PC-9 (cell line): ENCODE measurements around the gene KIAA2012. TPM values are rescaled to one million over a fixed set of nuclear protein-coding genes. Genes with fewer than 3 reads are reported as not detected.

Experiments
- BruUV-seq: library from RNA; stranded (reverse); fragments of 400-500 nt; replicated peaks from 2 replicates; lab custom pipeline; 2021; lab: Mats Ljungman, UMichigan
- CTCF ChIA-PET: fragments of 300-600 bp; sonication (Branson Sonifier 250); formaldehyde crosslinking; loops from one replicate; lab custom pipeline; 2022; ENCODE audit warnings: antibody characterized with exemption; lab: Charles Lee
- POLR2A ChIA-PET: fragments of 300-600 bp; sonication (Branson Sonifier 250); formaldehyde crosslinking; loops from one replicate; lab custom pipeline; 2022; ENCODE audit warnings: antibody characterized with exemption; ENCODE audit not compliant: unreplicated experiment; lab: Charles Lee
- DNase-seq, 2 experiments: peaks; one replicate each; pipeline versions ENCODE4 v3.0.0 to v3.0.0-alpha.2; 2015 to 2022; ENCODE audit warnings: mixed read lengths in 1 of 2
- H2AFZ ChIP-seq: fragments of 200-600 bp; sonication (generic); 2 replicates; pipeline ENCODE4 v1.8.1; 2017; ENCODE audit warnings: antibody characterized with exemption
- H3F3A ChIP-seq: fragments of 200-600 bp; sonication (generic); 2 replicates; pipeline ENCODE4 v1.8.1; 2017; ENCODE audit warnings: antibody characterized with exemption, mild to moderate bottlenecking, low read depth; ENCODE audit not compliant: insufficient read depth
- H3K27ac ChIP-seq: fragments of 200-600 bp; sonication (generic); 2 replicates; pipeline ENCODE4 v1.6.1; 2016; ENCODE audit warnings: mixed run types
- H3K27me3 ChIP-seq: fragments of 200-600 bp; sonication (generic); 2 replicates; pipeline ENCODE4 v1.6.1; 2016; ENCODE audit warnings: low read depth, mixed run types; ENCODE audit not compliant: insufficient read depth
- H3K36me3 ChIP-seq: fragments of 200-600 bp; sonication (generic); 2 replicates; pipeline ENCODE4 v1.6.1; 2016; ENCODE audit warnings: low read depth, mixed run types
- H3K4me1 ChIP-seq: fragments of 200-600 bp; sonication (generic); replicated peaks from 2 replicates; pipeline ENCODE4 v1.6.1; 2016; ENCODE audit warnings: mixed run types; ENCODE audit not compliant: insufficient read depth
- H3K4me2 ChIP-seq: fragments of 200-600 bp; sonication (generic); 2 replicates; pipeline ENCODE4 v1.6.1; 2017; ENCODE audit warnings: mixed run types
- H3K4me3 ChIP-seq: fragments of 200-600 bp; sonication (generic); 2 replicates; pipeline ENCODE4 v1.6.1; 2016; ENCODE audit warnings: mixed run types
- H3K79me2 ChIP-seq: fragments of 200-600 bp; sonication (generic); 2 replicates; pipeline ENCODE4 v1.6.1; 2017; ENCODE audit warnings: low read depth, mixed run types
- H3K9me2 ChIP-seq: fragments of 200-600 bp; sonication (generic); 2 replicates; pipeline ENCODE4 v1.8.1; 2017; ENCODE audit warnings: mild to moderate bottlenecking; ENCODE audit not compliant: insufficient read depth
- H3K9me3 ChIP-seq: fragments of 200-600 bp; sonication (generic); 2 replicates; pipeline ENCODE4 v1.8.1; 2016; ENCODE audit warnings: low read depth; ENCODE audit not compliant: insufficient read depth
- H4K20me1 ChIP-seq: fragments of 200-600 bp; sonication (generic); 2 replicates; pipeline ENCODE4 v1.8.1; 2017; ENCODE audit not compliant: insufficient read depth
- CTCF ChIP-seq: fragments of 200-600 bp; sonication (generic); conservative IDR thresholded peaks from 2 replicates; pipeline ENCODE4 v1.6.1; 2017; ENCODE audit warnings: mixed run types, antibody characterized with exemption, mild to moderate bottlenecking, moderate library complexity
- EZH2 ChIP-seq: fragments of 200-600 bp; sonication (generic); IDR thresholded peaks from 2 replicates; pipeline ENCODE4 v1.8.0; 2017; ENCODE audit warnings: antibody characterized with exemption, low read depth
- intact Hi-C: fragments of 100-400 bp; cut with micrococcal nuclease; formaldehyde crosslinking; loops from one replicate; pipeline ENCODE4 v1.10.0; 2022; ENCODE audit not compliant: unreplicated experiment
- total RNA-seq: library from RNA; stranded (reverse); gene quantifications from 2 replicates; pipeline ENCODE4 v1.2.3, GENCODE V29; 2021

Gene KIAA2012
- total RNA-seq, 1 experiment from 2014 or later, result not detected

- TF ChIP-seq EZH2 (no peak), CTCF (no peak)
- no peaks in the 10 kb centered on the region for H3K27me3 ChIP-seq
- peak overlapping the region; percentile 75 for H3K4me3 ChIP-seq
- TSS peak; percentile 26 for BruUV-seq
- DNase-seq, result peak in 1 of 2 experiments; percentile 27
- no peaks in the 10 kb centered on the region for H4K20me1 ChIP-seq
- intact Hi-C loops, result loop anchor here (2.0 to 10.0 kb wide), 4 partner anchors 140 to 340 kb away; partner anchors contain the start of genes ALS2 and BMPR2
- H3K4me1 ChIP-seq, result peaks cover 38% of the 10 kb centered on the region
- ChIA-PET CTCF (no interaction called here), POLR2A (interaction anchor here (0.6 kb wide), 1 partner anchor 1777 kb away, joined by 4 read pairs; no protein-coding TSS in a partner anchor)
- peaks cover 16% of the 10 kb centered on the region for H3F3A ChIP-seq
- H3K27ac ChIP-seq, result peak overlapping the region; percentile 78
- no peaks in the 10 kb centered on the region for H3K9me2 ChIP-seq
- peak overlapping the region; percentile 91 for H3K4me2 ChIP-seq
- H2AFZ ChIP-seq, result peak overlapping the region; percentile 74
- H3K9me3 ChIP-seq, result no peaks in the 10 kb centered on the region
- H3K36me3 ChIP-seq, result no peaks in the 10 kb centered on the region
- peaks cover 39% of the 10 kb centered on the region for H3K79me2 ChIP-seq
These were observed 38.6 kb upstream of the KIAA2012 start for GRCh38 chr2:202034249-202035088.

- peak; percentile 18 to 48 for DNase-seq
- CTCF ChIA-PET, result no interaction called here
- Histone ChIP-seq H3K9me2 (no peaks in the 10 kb centered on the region), H3K4me3 (peak overlapping the region; percentile 75), H3K9me3 (no peaks in the 10 kb centered on the region), H3K79me2 (peaks cover 39% of the 10 kb centered on the region), H3K4me1 (peaks cover 44% of the 10 kb centered on the region), H3F3A (peaks cover 16% of the 10 kb centered on the region), H3K36me3 (no peaks in the 10 kb centered on the region), H3K27ac (no peak overlapping the region), H3K27me3 (no peaks in the 10 kb centered on the region), H4K20me1 (no peaks in the 10 kb centered on the region), H3K4me2 (peak overlapping the region; percentile 91), H2AFZ (peak overlapping the region; percentile 74)
- intact Hi-C loops, result loop anchor here (2.0 to 10.0 kb wide), 4 partner anchors 141 to 339 kb away; partner anchors contain the start of genes ALS2 and BMPR2
- BruUV-seq, result no TSS peak
- POLR2A ChIA-PET, result no interaction called here
- no peak for TF ChIP-seq EZH2
- peak; percentile 47 for TF ChIP-seq CTCF
These were observed 37.7 kb upstream of the KIAA2012 start for GRCh38 chr2:202035089-202035940.

GRCh38 chr2:202035941-202036372 lies 37.1 kb upstream of the KIAA2012 start:
- H2AFZ ChIP-seq, result peak overlapping the region; percentile 74; the same call in 1 of the 2 replicates
- CTCF ChIA-PET, result no interaction called here
- H3K4me1 ChIP-seq, result peaks cover 44% of the 10 kb centered on the region
- H3K27ac ChIP-seq, result no peak overlapping the region
- no peaks in the 10 kb centered on the region for H3K9me3 ChIP-seq
- POLR2A ChIA-PET, result no interaction called here
- H3K36me3 ChIP-seq, result no peaks in the 10 kb centered on the region
- TF ChIP-seq EZH2 (no peak), CTCF (no peak)
- peak overlapping the region; percentile 75; the same call in 1 of the 2 replicates for H3K4me3 ChIP-seq
- peak overlapping the region; percentile 91 for H3K4me2 ChIP-seq
- intact Hi-C loops, result loop anchor here (2.0 to 10.0 kb wide), 4 partner anchors 141 to 339 kb away; partner anchors contain the start of genes ALS2 and BMPR2
- H3F3A ChIP-seq, result peaks cover 16% of the 10 kb centered on the region
- peaks cover 39% of the 10 kb centered on the region for H3K79me2 ChIP-seq
- no peaks in the 10 kb centered on the region for H3K9me2 ChIP-seq
- no peaks in the 10 kb centered on the region for H3K27me3 ChIP-seq
- DNase-seq, result no peak
- no peaks in the 10 kb centered on the region for H4K20me1 ChIP-seq
- no TSS peak for BruUV-seq
